Measurements from ENCODE around the gene CDC42EP2.

CDC42EP2 gene

GRCh38 chr11:65353376-65353775 is 38.7 kb downstream of the CDC42EP2 start:
- ChIA-PET CTCF (interaction anchor here (0.8 to 6.5 kb wide), 15 partner anchors 10 to 158 kb away, joined by 3 to 63 read pairs (median 6); partner anchors contain the start of genes CDC42EP2, DPF2 and POLA2), POLR2A (interaction anchor here (1.2 kb wide), 1 partner anchor 20 kb away, joined by 7 read pairs; the partner anchor contains the start of gene DPF2)
- no peak overlapping the region for H3K4me3 ChIP-seq (ENCODE audit: low read depth, low read length)
- no peak for TF ChIP-seq CTCF (IDR thresholded peaks at IDR 0.05; ENCODE audit: insufficient read depth, low read length, missing control alignments)
- DNase-seq (ENCODE audit: low read depth, low spot score), result no peak

GRCh38 chr11:65353900-65354264 is 39.2 kb downstream of the CDC42EP2 start:
- TF ChIP-seq CTCF (IDR thresholded peaks at IDR 0.05; ENCODE audit: insufficient read depth, low read length, missing control alignments), result no peak
- CTCF ChIA-PET, result interaction anchor here (0.8 to 6.5 kb wide), 13 partner anchors 10 to 157 kb away, joined by 3 to 63 read pairs (median 5); partner anchors contain the start of genes CDC42EP2 and POLA2
- POLR2A ChIA-PET, result interaction anchor here (0.6 to 1.2 kb wide), 6 partner anchors 20 to 163 kb away, joined by 3 to 7 read pairs (median 3); partner anchors contain the start of gene DPF2
- H3K4me3 ChIP-seq (ENCODE audit: low read depth, low read length), result peak overlapping the region; percentile 65
- DNase-seq (ENCODE audit: low read depth, low spot score), result no peak

- peak within 1 kb of the TSS; percentile 65 for H3K4me3 ChIP-seq (ENCODE audit: low read depth, low read length)
- TF ChIP-seq CTCF (IDR thresholded peaks at IDR 0.05; ENCODE audit: insufficient read depth, low read length, missing control alignments), result no peak
- POLR2A ChIA-PET, result interaction anchor here (0.6 to 1.2 kb wide), 6 partner anchors 21 to 163 kb away, joined by 3 to 7 read pairs (median 3); partner anchors contain the start of gene DPF2
- no peak for DNase-seq (ENCODE audit: low read depth, low spot score)
- CTCF ChIA-PET, result interaction anchor here (0.8 to 6.5 kb wide), 11 partner anchors 9 to 129 kb away, joined by 3 to 63 read pairs (median 6); partner anchors contain the start of genes CDC42EP2 and POLA2
Measured at GRCh38 chr11:65354265-65355012, 39.8 kb downstream of the CDC42EP2 start, which contains the start of gene TIGD3. Gene TIGD3 (plus strand): TSS chr11:65354751. CDS start chr11:65355809, 1,058 bp downstream.

GRCh38 chr11:65355013-65355775 is 40.5 kb downstream of the CDC42EP2 start:
- ChIA-PET CTCF (interaction anchor here (0.8 to 2.1 kb wide), 8 partner anchors 12 to 174 kb away, joined by 3 to 7 read pairs (median 3); partner anchors contain the start of gene CAPN1), POLR2A (interaction anchor here (0.5 to 0.6 kb wide), 2 partner anchors 26 to 502 kb away, joined by 3 read pairs; no protein-coding TSS in a partner anchor)
- DNase-seq (ENCODE audit: low read depth, low spot score), result no peak
- H3K4me3 ChIP-seq (ENCODE audit: low read depth, low read length), result peak overlapping the region; percentile 56
- TF ChIP-seq CTCF (IDR thresholded peaks at IDR 0.05; ENCODE audit: insufficient read depth, low read length, missing control alignments), result no peak

- H3K4me3 ChIP-seq (ENCODE audit: low read depth, low read length), result peak overlapping the region; percentile 56
- ChIA-PET CTCF (interaction anchor here (0.8 to 2.1 kb wide), 10 partner anchors 11 to 185 kb away, joined by 3 to 7 read pairs (median 3); partner anchors contain the start of gene CAPN1), POLR2A (interaction anchor here (0.5 to 1.3 kb wide), 3 partner anchors 26 to 143 kb away, joined by 3 read pairs; partner anchors contain the start of gene NEAT1)
- DNase-seq (ENCODE audit: low read depth, low spot score), result no peak
- TF ChIP-seq CTCF (IDR thresholded peaks at IDR 0.05; ENCODE audit: insufficient read depth, low read length, missing control alignments), result no peak
Measured at GRCh38 chr11:65355776-65356393, 41.2 kb downstream of the CDC42EP2 start.
